Endodermal cell (in vitro differentiated cells): ENCODE results near the gene SLC17A9. TPM values are rescaled to one million over a fixed set of nuclear protein-coding genes. Genes with fewer than 3 reads are reported as not detected.
A peak's percentile ranks its signal among the peaks of the same experiment; 100 is the strongest.

Experiments
- DNase-seq: peaks from one replicate; pipeline ENCODE4 v3.0.0-alpha.2; 2017
- H3K27ac ChIP-seq: 2 replicates; pipeline ENCODE4 v1.5.1; 2013; ENCODE audit warnings: mild to moderate bottlenecking, low read depth, low read length, moderate library complexity
- H3K27me3 ChIP-seq: 2 replicates; pipeline ENCODE4 v1.6.1; 2013; ENCODE audit warnings: mild to moderate bottlenecking, low read length, moderate library complexity; ENCODE audit not compliant: insufficient read depth, control insufficient read depth, poor library complexity, severe bottlenecking
- H3K36me3 ChIP-seq: 2 replicates; pipeline ENCODE4 v1.7.0; 2013; ENCODE audit warnings: mild to moderate bottlenecking, low read length, moderate library complexity; ENCODE audit not compliant: control insufficient read depth, insufficient read depth
- H3K4me1 ChIP-seq: one replicate; pipeline ENCODE4 v1.7.0; 2013; ENCODE audit warnings: low read length; ENCODE audit not compliant: control insufficient read depth, insufficient read depth
- H3K4me3 ChIP-seq: 2 replicates; pipeline ENCODE4 v1.5.1; 2013; ENCODE audit warnings: mild to moderate bottlenecking, low read length, moderate library complexity
- H3K9ac ChIP-seq: 2 replicates; pipeline ENCODE4 v1.6.1; 2013; ENCODE audit warnings: mild to moderate bottlenecking, low read length, moderate library complexity; ENCODE audit not compliant: poor library complexity, severe bottlenecking; ENCODE audit errors: extremely low read depth
- H3K9me3 ChIP-seq: 2 replicates; pipeline ENCODE4 v1.6.1; 2013; ENCODE audit warnings: mild to moderate bottlenecking, low read length, moderate library complexity; ENCODE audit not compliant: control insufficient read depth
- H3K27ac Mint-ChIP-seq: 2 replicates; pipeline ENCODE4 v1.8.0; 2020; ENCODE audit warnings: mixed read lengths
- H3K27me3 Mint-ChIP-seq: 2 replicates; pipeline ENCODE4 v1.8.0; 2021; ENCODE audit warnings: mild to moderate bottlenecking, mixed read lengths; ENCODE audit not compliant: insufficient read depth
- H3K36me3 Mint-ChIP-seq: 2 replicates; pipeline ENCODE4 v1.8.0; 2020; ENCODE audit warnings: low read depth, mixed read lengths
- H3K4me1 Mint-ChIP-seq: 2 replicates; pipeline ENCODE4 v1.8.0; 2020; ENCODE audit warnings: mixed read lengths
- H3K4me3 Mint-ChIP-seq: 2 replicates; pipeline ENCODE4 v1.8.0; 2020; ENCODE audit warnings: mild to moderate bottlenecking, moderate library complexity, mixed read lengths
- H3K9me3 Mint-ChIP-seq: 2 replicates; pipeline ENCODE4 v1.8.0; 2020; ENCODE audit warnings: mild to moderate bottlenecking, mixed read lengths
- CTCF ChIP-seq: fragments of 200-600 bp; sonication (generic); conservative IDR thresholded peaks from 2 replicates; pipeline ENCODE4 v1.5.0; 2021; ENCODE audit warnings: antibody characterized with exemption, mild to moderate bottlenecking
- WGBS, 2 experiments: methylation state at CpG; one replicate each; pipeline versions ENCODE4 v1.1.5 to v1.1.7; 2013; ENCODE audit warnings: missing lambda C conversion rate in 2 of 2, mixed read lengths in 1 of 2; ENCODE audit not compliant: insufficient coverage in 1 of 2, insufficient read length in 1 of 2; 5-methylcytosine and 5-hydroxymethylcytosine counted together
- total RNA-seq, 2 donors: library from RNA; stranded (reverse); fragmentation: NEBNext Ultra II Directional in 1 of 2; extraction: Animal tissue kit (Norgen Biotek cat#: 25700) in 1 of 2; gene quantifications; 2 replicates in 1 of 2; 3 replicates in 1 of 2; pipeline ENCODE4 v1.2.1, GENCODE V29; 2021

Gene SLC17A9
- total RNA-seq, 2 donors from 2014 or later = 8.9 to 10.2 TPM

- Mint-ChIP-seq H3K36me3 (peaks cover 10% of the 10 kb centered on the region), H3K4me1 (peaks cover 67% of the 10 kb centered on the region), H3K27me3 (no peaks in the 10 kb centered on the region), H3K9me3 (no peaks in the 10 kb centered on the region), H3K27ac (no peak overlapping the region), H3K4me3 (no peak overlapping the region)
- no peak for DNase-seq
- no peak for TF ChIP-seq CTCF
- Histone ChIP-seq H3K36me3 (peaks cover 26% of the 10 kb centered on the region), H3K4me1 (peaks cover 18% of the 10 kb centered on the region), H3K27ac (no peak overlapping the region), H3K9me3 (no peaks in the 10 kb centered on the region), H3K4me3 (no peak overlapping the region), H3K9ac (no peak overlapping the region), H3K27me3 (no peaks in the 10 kb centered on the region)
- 81 to 82% methylated on average over 3 of the region's 3 CpGs for WGBS, 2 experiments
These were observed 34.8 kb upstream of the SLC17A9 start for GRCh38 chr20:62917720-62918119.

- Histone ChIP-seq H3K36me3 (peaks cover 22% of the 10 kb centered on the region), H3K9me3 (no peaks in the 10 kb centered on the region), H3K27me3 (no peaks in the 10 kb centered on the region), H3K27ac (no peak overlapping the region), H3K9ac (no peak overlapping the region), H3K4me1 (peaks cover 18% of the 10 kb centered on the region), H3K4me3 (no peak overlapping the region)
- H3K9me3 Mint-ChIP-seq = no peaks in the 10 kb centered on the region
- H3K27me3 Mint-ChIP-seq = no peaks in the 10 kb centered on the region
- TF ChIP-seq CTCF = no peak
- DNase-seq = no peak
- H3K36me3 Mint-ChIP-seq = peaks cover 8% of the 10 kb centered on the region
- H3K4me1 Mint-ChIP-seq = peaks cover 65% of the 10 kb centered on the region
- peak overlapping the region; percentile 29 for H3K27ac Mint-ChIP-seq
- 72 to 75% methylated on average over 3 of the region's 3 CpGs for WGBS, 2 experiments
- no peak overlapping the region for H3K4me3 Mint-ChIP-seq
These were observed 34.4 kb upstream of the SLC17A9 start for GRCh38 chr20:62918147-62918546.

GRCh38 chr20:62918831-62919230, 33.7 kb upstream of the SLC17A9 start:
- Histone ChIP-seq H3K4me3 (no peak overlapping the region), H3K9ac (no peak overlapping the region), H3K36me3 (peaks cover 15% of the 10 kb centered on the region), H3K27me3 (no peaks in the 10 kb centered on the region), H3K9me3 (no peaks in the 10 kb centered on the region), H3K27ac (no peak overlapping the region), H3K4me1 (peaks cover 13% of the 10 kb centered on the region)
- DNase-seq = no peak
- Mint-ChIP-seq H3K27ac (peak overlapping the region; percentile 29), H3K36me3 (peaks cover 3% of the 10 kb centered on the region), H3K4me1 (peaks cover 62% of the 10 kb centered on the region), H3K4me3 (no peak overlapping the region), H3K27me3 (no peaks in the 10 kb centered on the region), H3K9me3 (no peaks in the 10 kb centered on the region)
- no peak for TF ChIP-seq CTCF
- WGBS, 2 experiments = 91 to 92% methylated on average over 6 of the region's 6 CpGs
